Nephron (organoid): ENCODE measurements around the gene CABCOCO1.

Source experiments
- H3K27ac Mint-ChIP-seq, 3 experiments: 2 replicates each; pipeline ENCODE4 v1.8.0; 2020; ENCODE audit warnings: mixed read lengths in 3 of 3, mild to moderate bottlenecking in 2 of 3, moderate library complexity in 1 of 3
- H3K27me3 Mint-ChIP-seq: 2 replicates; pipeline ENCODE4 v1.8.0; 2021; ENCODE audit warnings: low read depth, mild to moderate bottlenecking, moderate library complexity, mixed read lengths
- H3K36me3 Mint-ChIP-seq: 2 replicates; pipeline ENCODE4 v1.8.0; 2020; ENCODE audit warnings: low read depth, mixed read lengths
- H3K4me1 Mint-ChIP-seq: 2 replicates; pipeline ENCODE4 v1.8.0; 2020; ENCODE audit warnings: mixed read lengths
- H3K4me3 Mint-ChIP-seq, 3 experiments: 2 replicates each; pipeline ENCODE4 v1.8.0; 2020; ENCODE audit warnings: mild to moderate bottlenecking in 3 of 3, mixed read lengths in 3 of 3, moderate library complexity in 2 of 3
- H3K9me3 Mint-ChIP-seq: 2 replicates; pipeline ENCODE4 v1.8.0; 2020; ENCODE audit warnings: mixed read lengths
- TF ChIP-seq, protein P1 (sequence below), 3 experiments: fragments of 200-600 bp; sonication (generic); IDR thresholded peaks; one replicate each; pipeline ENCODE4 v1.5.0; 2021; ENCODE audit warnings: antibody characterized with exemption in 3 of 3; ENCODE audit not compliant: unreplicated experiment in 3 of 3

Gene CABCOCO1

DNA sequence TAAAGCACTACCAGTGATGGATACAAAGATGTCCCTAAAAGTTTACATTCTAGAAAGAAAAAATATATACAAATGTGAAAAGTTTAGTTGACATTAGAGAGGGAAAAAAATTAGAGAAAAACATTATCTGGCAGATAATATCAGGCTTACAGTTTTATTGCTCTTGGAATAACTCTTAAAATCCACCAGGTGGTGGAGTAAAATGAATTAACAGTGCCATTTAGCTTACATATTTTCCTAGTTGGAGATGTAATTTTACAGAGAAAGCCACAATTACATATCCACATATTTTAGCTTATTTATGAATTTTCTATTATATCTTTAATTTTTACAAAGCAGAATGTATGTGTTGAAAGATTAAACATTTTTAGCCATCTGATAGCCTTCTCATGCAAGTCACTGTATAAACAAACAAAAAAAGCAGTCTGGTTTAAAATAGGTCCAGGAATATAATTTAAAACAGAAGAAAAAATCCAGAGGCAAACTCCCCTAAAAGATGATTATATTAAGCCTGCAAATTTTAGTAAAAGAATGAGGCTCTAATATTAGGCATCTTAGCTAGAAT lies 6.5 kb downstream of the CABCOCO1 start:
- TF ChIP-seq, protein P1, sequence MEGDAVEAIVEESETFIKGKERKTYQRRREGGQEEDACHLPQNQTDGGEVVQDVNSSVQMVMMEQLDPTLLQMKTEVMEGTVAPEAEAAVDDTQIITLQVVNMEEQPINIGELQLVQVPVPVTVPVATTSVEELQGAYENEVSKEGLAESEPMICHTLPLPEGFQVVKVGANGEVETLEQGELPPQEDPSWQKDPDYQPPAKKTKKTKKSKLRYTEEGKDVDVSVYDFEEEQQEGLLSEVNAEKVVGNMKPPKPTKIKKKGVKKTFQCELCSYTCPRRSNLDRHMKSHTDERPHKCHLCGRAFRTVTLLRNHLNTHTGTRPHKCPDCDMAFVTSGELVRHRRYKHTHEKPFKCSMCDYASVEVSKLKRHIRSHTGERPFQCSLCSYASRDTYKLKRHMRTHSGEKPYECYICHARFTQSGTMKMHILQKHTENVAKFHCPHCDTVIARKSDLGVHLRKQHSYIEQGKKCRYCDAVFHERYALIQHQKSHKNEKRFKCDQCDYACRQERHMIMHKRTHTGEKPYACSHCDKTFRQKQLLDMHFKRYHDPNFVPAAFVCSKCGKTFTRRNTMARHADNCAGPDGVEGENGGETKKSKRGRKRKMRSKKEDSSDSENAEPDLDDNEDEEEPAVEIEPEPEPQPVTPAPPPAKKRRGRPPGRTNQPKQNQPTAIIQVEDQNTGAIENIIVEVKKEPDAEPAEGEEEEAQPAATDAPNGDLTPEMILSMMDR (IDR thresholded peaks at IDR 0.05; ENCODE audit: unreplicated experiment in 3 of 3) = peak in 1 of 3 experiments; percentile 23
- Mint-ChIP-seq H3K27ac (no peak overlapping the region), H3K4me3 (no peak overlapping the region), H3K9me3 (no peaks in the 10 kb centered on the region), H3K27me3 (no peaks in the 10 kb centered on the region), H3K4me1 (no peaks in the 10 kb centered on the region), H3K36me3 (no peaks in the 10 kb centered on the region)

DNA sequence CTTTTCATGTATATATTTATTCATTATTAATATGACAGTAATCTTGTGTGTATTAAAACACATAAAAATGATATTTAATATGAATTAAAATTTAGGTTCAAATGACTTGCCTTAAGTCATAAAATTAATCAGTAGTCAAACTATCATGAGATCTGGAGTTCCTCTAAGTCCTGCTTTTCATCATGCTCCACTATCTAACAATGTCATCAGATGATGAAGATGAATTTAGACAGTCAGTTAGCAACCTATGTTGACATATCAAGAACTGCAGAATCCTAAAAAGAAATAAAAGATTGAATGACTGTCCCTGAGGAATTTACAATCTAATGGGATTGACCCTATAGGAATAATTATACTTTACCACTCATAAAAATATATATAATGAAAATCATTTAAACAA lies 7.1 kb downstream of the CABCOCO1 start:
- no peak overlapping the region for H3K27ac Mint-ChIP-seq
- H3K36me3 Mint-ChIP-seq = no peaks in the 10 kb centered on the region
- no peaks in the 10 kb centered on the region for H3K9me3 Mint-ChIP-seq
- H3K4me3 Mint-ChIP-seq = no peak overlapping the region
- no peaks in the 10 kb centered on the region for H3K4me1 Mint-ChIP-seq
- TF ChIP-seq, protein P1 (IDR thresholded peaks at IDR 0.05; ENCODE audit: unreplicated experiment in 3 of 3) = no peak
- no peaks in the 10 kb centered on the region for H3K27me3 Mint-ChIP-seq

DNA sequence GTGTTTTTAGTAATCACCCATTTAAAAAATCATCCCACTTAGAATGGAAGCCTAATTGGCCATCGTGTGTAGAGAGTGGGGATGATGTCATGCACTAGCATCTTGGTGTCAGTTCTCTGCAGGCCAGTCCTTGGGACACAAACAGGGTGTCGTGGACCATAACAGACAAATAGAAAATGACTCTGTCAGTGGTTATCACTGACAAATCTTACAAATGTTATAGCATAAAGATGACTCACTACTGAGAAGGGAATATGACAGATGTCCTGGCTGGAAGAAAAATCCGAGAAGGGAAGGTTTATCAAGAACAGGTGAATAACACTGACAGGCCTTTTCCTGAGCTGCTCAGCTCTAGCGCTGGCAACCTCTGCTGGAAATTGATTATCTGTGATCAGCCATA lies 10.6 kb downstream of the CABCOCO1 start:
- Mint-ChIP-seq H3K9me3 (no peaks in the 10 kb centered on the region), H3K4me3 (no peak overlapping the region), H3K27ac (no peak overlapping the region), H3K27me3 (no peaks in the 10 kb centered on the region), H3K36me3 (no peaks in the 10 kb centered on the region), H3K4me1 (no peaks in the 10 kb centered on the region)
- TF ChIP-seq, protein P1 (IDR thresholded peaks at IDR 0.05; ENCODE audit: unreplicated experiment in 3 of 3) = no peak

DNA sequence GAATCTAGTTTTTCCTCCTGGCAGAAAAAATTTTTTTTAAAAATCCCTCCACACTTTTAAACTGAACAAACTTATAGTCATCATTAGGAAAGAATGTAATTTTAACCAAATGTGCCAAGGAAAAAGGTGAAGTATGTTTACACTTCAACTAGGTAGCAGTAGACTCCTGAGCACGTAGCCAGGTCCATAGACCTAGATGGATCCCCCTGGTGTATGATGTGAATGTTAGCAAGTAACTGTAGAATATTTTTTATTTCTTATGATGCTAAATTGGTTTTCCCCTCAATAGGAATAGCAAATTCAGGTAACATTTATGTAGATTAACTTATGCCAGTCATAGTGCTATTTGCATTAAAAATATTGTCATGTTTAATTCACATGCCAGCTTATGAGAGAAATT lies 19.6 kb downstream of the CABCOCO1 start:
- H3K4me3 Mint-ChIP-seq = no peak overlapping the region
- TF ChIP-seq, protein P1 (IDR thresholded peaks at IDR 0.05; ENCODE audit: unreplicated experiment in 3 of 3) = no peak
- no peak overlapping the region for H3K27ac Mint-ChIP-seq
- H3K36me3 Mint-ChIP-seq = no peaks in the 10 kb centered on the region
- H3K27me3 Mint-ChIP-seq = no peaks in the 10 kb centered on the region
- H3K9me3 Mint-ChIP-seq = no peaks in the 10 kb centered on the region
- no peaks in the 10 kb centered on the region for H3K4me1 Mint-ChIP-seq

DNA sequence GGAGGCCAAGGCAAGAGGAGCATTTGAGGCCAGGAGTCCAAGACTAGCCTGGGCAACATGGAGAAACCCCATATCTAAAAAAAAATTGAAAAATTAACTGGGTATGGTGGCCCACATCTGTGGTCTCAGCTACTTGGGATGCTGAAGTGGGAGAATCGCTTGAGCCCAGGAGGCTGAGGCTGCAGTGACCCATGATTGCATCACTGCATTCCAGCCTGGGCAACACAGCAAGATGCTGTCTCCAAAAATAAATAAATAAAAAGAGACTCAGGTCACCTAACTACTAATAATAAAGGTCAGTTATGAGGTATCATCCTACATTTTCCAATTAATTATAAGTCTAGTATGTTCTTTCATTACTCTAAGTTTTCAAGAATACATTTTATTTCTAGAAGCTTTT lies 20.6 kb downstream of the CABCOCO1 start:
- TF ChIP-seq, protein P1 (IDR thresholded peaks at IDR 0.05; ENCODE audit: unreplicated experiment in 3 of 3) = no peak
- no peak overlapping the region for H3K4me3 Mint-ChIP-seq
- no peaks in the 10 kb centered on the region for H3K36me3 Mint-ChIP-seq
- no peaks in the 10 kb centered on the region for H3K27me3 Mint-ChIP-seq
- no peaks in the 10 kb centered on the region for H3K4me1 Mint-ChIP-seq
- no peaks in the 10 kb centered on the region for H3K9me3 Mint-ChIP-seq
- H3K27ac Mint-ChIP-seq = no peak overlapping the region

DNA sequence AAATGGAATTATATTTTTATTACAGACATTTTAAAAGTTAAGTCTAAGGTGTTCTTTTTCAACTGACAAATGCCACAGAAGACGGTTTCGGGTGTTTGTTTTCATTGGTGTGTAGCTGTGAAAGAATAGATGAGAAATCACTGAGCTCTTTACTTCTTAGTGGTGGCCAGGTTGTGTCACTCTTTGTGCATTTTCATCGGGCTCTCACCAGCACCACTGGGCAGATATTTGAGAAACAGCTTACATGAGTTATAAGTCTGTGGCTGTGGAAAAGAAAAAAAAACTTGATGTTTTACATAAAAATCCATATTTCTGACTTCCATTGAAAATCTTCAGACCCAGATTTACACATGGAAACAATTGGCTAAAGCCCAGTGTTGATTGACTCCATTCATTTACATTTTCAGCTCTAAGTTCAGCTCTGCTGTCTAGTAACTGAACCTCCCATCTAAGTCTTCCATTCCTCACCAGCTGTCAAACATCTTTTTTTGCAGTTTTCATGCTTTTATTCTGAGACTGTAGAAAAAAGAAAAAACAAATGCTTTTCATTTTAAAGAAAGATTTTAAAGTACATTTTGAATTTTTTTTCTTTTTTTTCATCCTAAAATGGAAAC lies 22.3 kb downstream of the CABCOCO1 start:
- Mint-ChIP-seq H3K9me3 (no peaks in the 10 kb centered on the region), H3K4me1 (no peaks in the 10 kb centered on the region), H3K27me3 (no peaks in the 10 kb centered on the region), H3K27ac (no peak overlapping the region), H3K36me3 (no peaks in the 10 kb centered on the region), H3K4me3 (no peak overlapping the region)
- TF ChIP-seq, protein P1 (IDR thresholded peaks at IDR 0.05; ENCODE audit: unreplicated experiment in 3 of 3) = no peak
